ENCODE measurements around the gene CRYBG3.

CRYBG3 gene

DNA sequence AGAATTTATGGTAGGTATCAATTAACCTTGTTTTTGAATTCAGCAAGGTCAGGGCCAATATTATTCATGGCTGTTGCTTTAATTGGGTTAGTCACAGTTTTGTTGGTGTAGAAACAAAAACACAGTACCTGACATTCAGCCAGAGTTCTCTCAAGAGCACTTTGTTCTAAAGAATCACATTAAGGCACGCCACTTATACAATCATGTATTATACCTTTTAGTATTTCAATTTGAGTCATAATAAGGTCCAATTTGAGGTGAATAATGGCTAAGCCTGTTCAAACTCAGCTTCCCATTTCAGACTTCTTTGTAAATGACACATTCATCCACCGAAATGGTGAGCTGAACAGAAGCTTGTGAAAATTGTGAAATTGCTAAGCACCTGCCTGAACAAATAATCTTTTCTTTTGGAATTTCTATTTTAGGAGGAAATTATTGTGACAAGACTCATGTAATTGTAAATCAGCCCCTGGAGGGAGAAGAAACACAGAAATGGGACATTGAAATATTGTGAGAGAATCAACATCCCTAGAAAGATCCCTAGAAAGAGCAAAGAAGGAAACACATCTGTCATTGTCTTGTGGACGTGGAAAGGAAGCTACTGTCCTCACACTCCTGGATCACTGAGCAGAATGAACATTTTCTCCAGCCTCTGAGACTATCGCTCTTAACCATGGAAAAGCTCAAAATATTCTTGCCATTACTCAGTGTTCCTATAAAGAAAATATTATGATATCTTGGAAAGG, 121.2 kb downstream of the CRYBG3 start:
- Histone ChIP-seq H2AK5ac (ENCODE audit: low read length) (no peak overlapping the region), H3K79me2 (ENCODE audit: control insufficient read depth, insufficient read depth, low read length, poor library complexity) (no peaks in the 10 kb centered on the region), H3K14ac (ENCODE audit: low read length) (no peak overlapping the region), H2AFZ (ENCODE audit: insufficient read depth, low read length, poor library complexity) (no peak overlapping the region), H3K4me3 (ENCODE audit: low read depth, low read length) (no peak overlapping the region), H4K91ac (ENCODE audit: low read depth, low read length) (no peak overlapping the region), H3K27me3 (ENCODE audit: insufficient read depth, low read length) (no peaks in the 10 kb centered on the region), H3K27ac (ENCODE audit: low read depth, low read length) (no peak overlapping the region), H3K36me3 (ENCODE audit: control insufficient read depth in 1 of 2, insufficient read depth in 2 of 2, low read length in 2 of 2) (no peaks in the 10 kb centered on the region), H2BK5ac (ENCODE audit: low read depth, low read length, poor library complexity) (no peak overlapping the region), H2BK120ac (ENCODE audit: insufficient read depth, low read length, poor library complexity) (no peak overlapping the region), H3K9ac (ENCODE audit: low read length) (no peak overlapping the region), H3K18ac (ENCODE audit: low read length) (no peak overlapping the region), H3K23ac (ENCODE audit: low read length) (no peak overlapping the region), H3K9me3 (ENCODE audit: insufficient read depth, low read depth, low read length) (no peaks in the 10 kb centered on the region), H3K4me2 (ENCODE audit: low read length) (no peak overlapping the region), H4K12ac (ENCODE audit: low read depth, low read length) (no peak overlapping the region), H2BK12ac (ENCODE audit: low read length) (no peak overlapping the region), H3K4ac (ENCODE audit: low read depth, low read length) (no peak overlapping the region), H4K8ac (ENCODE audit: low read depth, low read length) (no peak overlapping the region), H3K79me1 (ENCODE audit: low read length) (no peaks in the 10 kb centered on the region), H3K4me1 (ENCODE audit: control insufficient read depth in 1 of 2, insufficient read depth in 2 of 2, low read length in 2 of 2) (no peaks in the 10 kb centered on the region)
- DNase-seq = no peak
- no CpG with 5 or more reads among the region's 4 CpGs for WGBS (ENCODE audit: extremely low coverage, insufficient coverage, insufficient read length)

DNA sequence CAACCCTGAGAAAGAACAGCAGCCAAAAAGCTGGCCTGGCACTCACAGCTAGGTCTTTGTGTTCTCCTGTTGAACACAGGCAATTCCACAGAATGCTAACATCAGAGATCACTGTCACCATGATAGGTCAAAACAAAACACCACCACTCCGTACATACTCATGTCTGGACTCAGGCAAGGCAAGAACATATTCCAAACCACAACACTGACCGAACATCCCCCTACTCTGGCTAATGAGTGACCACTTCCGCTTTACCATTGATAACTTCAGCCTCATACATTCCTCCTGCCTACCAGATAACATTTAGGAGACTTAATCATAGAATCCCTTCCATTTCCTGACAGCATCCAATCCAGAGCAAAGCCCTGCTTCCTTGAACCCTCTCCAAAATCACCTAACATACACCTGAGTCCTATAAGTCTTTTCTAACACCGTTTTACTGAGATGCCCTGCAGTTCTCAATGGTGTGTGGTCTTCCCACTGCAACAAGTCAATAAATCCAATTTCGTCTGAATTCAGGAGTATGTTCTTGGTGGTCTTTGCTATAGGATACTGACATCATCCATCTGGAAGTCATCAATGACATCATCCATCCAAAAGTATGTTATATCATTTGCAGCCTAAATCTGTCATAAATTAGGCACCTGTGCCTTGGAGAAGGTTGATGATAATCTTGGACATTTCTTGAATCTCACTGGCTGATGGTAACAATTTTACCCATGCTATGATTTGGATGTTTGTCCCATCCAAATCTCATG, 126.7 kb downstream of the CRYBG3 start:
- Histone ChIP-seq H3K4me1 (ENCODE audit: control insufficient read depth in 1 of 2, insufficient read depth in 2 of 2, low read length in 2 of 2) (peaks cover 2 to 3% of the 10 kb centered on the region in 2 experiments), H3K14ac (ENCODE audit: low read length) (no peak overlapping the region), H2BK5ac (ENCODE audit: low read depth, low read length, poor library complexity) (no peak overlapping the region), H4K8ac (ENCODE audit: low read depth, low read length) (no peak overlapping the region), H3K23ac (ENCODE audit: low read length) (no peak overlapping the region), H2AK5ac (ENCODE audit: low read length) (no peak overlapping the region), H2BK12ac (ENCODE audit: low read length) (no peak overlapping the region), H3K36me3 (ENCODE audit: control insufficient read depth in 1 of 2, insufficient read depth in 2 of 2, low read length in 2 of 2) (peaks cover 3 to 15% of the 10 kb centered on the region in 2 experiments), H3K9ac (ENCODE audit: low read length) (no peak overlapping the region), H3K79me1 (ENCODE audit: low read length) (peaks cover 2% of the 10 kb centered on the region), H3K27me3 (ENCODE audit: insufficient read depth, low read length) (no peaks in the 10 kb centered on the region), H4K12ac (ENCODE audit: low read depth, low read length) (no peak overlapping the region), H2BK120ac (ENCODE audit: insufficient read depth, low read length, poor library complexity) (no peak overlapping the region), H3K18ac (ENCODE audit: low read length) (no peak overlapping the region), H3K9me3 (ENCODE audit: insufficient read depth, low read depth, low read length) (no peaks in the 10 kb centered on the region), H3K27ac (ENCODE audit: low read depth, low read length) (no peak overlapping the region), H2AFZ (ENCODE audit: insufficient read depth, low read length, poor library complexity) (no peak overlapping the region), H3K4ac (ENCODE audit: low read depth, low read length) (no peak overlapping the region), H3K79me2 (ENCODE audit: control insufficient read depth, insufficient read depth, low read length, poor library complexity) (no peaks in the 10 kb centered on the region), H3K4me2 (ENCODE audit: low read length) (no peak overlapping the region), H4K91ac (ENCODE audit: low read depth, low read length) (no peak overlapping the region), H3K4me3 (ENCODE audit: low read depth, low read length) (no peak overlapping the region)
- WGBS (ENCODE audit: extremely low coverage, insufficient coverage, insufficient read length) = no CpG with 5 or more reads among the region's 5 CpGs
- DNase-seq = no peak

DNA sequence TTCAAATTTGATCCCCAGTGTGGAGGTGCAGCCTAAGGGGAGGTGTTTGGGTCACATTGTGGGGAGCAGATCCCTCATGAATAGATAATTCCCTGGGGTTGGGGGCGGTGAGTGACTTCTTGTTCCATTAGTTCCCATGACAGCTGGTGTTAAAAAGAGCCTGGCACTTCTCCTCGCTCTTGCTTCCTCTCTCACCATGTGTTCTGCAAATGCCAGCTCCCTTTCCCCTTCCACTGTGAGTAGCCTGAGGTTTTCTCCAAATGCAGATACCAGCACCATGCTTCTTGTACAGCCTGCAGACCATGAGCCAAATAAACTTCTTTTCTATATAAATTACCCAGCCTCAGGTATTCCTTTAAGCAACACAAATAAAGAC, 127.3 kb downstream of the CRYBG3 start:
- Histone ChIP-seq H3K4me3 (ENCODE audit: low read depth, low read length) (no peak overlapping the region), H3K27me3 (ENCODE audit: insufficient read depth, low read length) (no peaks in the 10 kb centered on the region), H3K9ac (ENCODE audit: low read length) (no peak overlapping the region), H3K79me2 (ENCODE audit: control insufficient read depth, insufficient read depth, low read length, poor library complexity) (no peaks in the 10 kb centered on the region), H3K9me3 (ENCODE audit: insufficient read depth, low read depth, low read length) (no peaks in the 10 kb centered on the region), H3K4me1 (ENCODE audit: control insufficient read depth in 1 of 2, insufficient read depth in 2 of 2, low read length in 2 of 2) (peaks cover 2 to 3% of the 10 kb centered on the region in 2 experiments), H2BK12ac (ENCODE audit: low read length) (no peak overlapping the region), H2BK120ac (ENCODE audit: insufficient read depth, low read length, poor library complexity) (no peak overlapping the region), H2BK5ac (ENCODE audit: low read depth, low read length, poor library complexity) (no peak overlapping the region), H3K27ac (ENCODE audit: low read depth, low read length) (no peak overlapping the region), H4K12ac (ENCODE audit: low read depth, low read length) (no peak overlapping the region), H3K23ac (ENCODE audit: low read length) (no peak overlapping the region), H3K36me3 (ENCODE audit: control insufficient read depth in 1 of 2, insufficient read depth in 2 of 2, low read length in 2 of 2) (peaks cover 3 to 15% of the 10 kb centered on the region in 2 experiments), H4K91ac (ENCODE audit: low read depth, low read length) (no peak overlapping the region), H2AFZ (ENCODE audit: insufficient read depth, low read length, poor library complexity) (no peak overlapping the region), H4K8ac (ENCODE audit: low read depth, low read length) (no peak overlapping the region), H3K14ac (ENCODE audit: low read length) (no peak overlapping the region), H3K4me2 (ENCODE audit: low read length) (no peak overlapping the region), H3K4ac (ENCODE audit: low read depth, low read length) (no peak overlapping the region), H3K18ac (ENCODE audit: low read length) (no peak overlapping the region), H3K79me1 (ENCODE audit: low read length) (peaks cover 2% of the 10 kb centered on the region), H2AK5ac (ENCODE audit: low read length) (no peak overlapping the region)
- DNase-seq = no peak
- WGBS (ENCODE audit: extremely low coverage, insufficient coverage, insufficient read length) = no CpG with 5 or more reads among the region's 2 CpGs

DNA sequence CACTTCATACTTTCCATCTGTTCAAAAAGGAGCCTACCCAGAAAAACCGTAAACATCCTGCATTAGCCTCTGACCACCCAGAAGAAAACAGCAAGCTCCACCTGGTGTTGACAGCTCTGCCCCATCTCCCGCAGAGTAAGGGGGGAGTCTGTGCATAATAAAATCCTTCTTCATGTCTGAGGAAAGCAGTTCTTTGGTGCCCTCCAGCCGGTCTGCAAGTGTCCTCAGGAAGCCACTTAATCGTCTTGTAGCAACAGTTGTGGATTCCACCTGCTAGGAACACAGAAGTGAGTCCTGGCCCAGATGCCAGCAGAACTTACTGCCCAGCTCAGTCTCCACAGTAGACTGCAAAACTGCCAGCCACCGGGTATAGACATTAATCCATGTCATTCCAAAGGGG, 127.9 kb downstream of the CRYBG3 start:
- no peaks in the 10 kb centered on the region for H3K79me2 ChIP-seq (ENCODE audit: control insufficient read depth, insufficient read depth, low read length, poor library complexity)
- no peak overlapping the region for H2BK5ac ChIP-seq (ENCODE audit: low read depth, low read length, poor library complexity)
- H4K91ac ChIP-seq (ENCODE audit: low read depth, low read length) = no peak overlapping the region
- no peak overlapping the region for H3K4me3 ChIP-seq (ENCODE audit: low read depth, low read length)
- H3K79me1 ChIP-seq (ENCODE audit: low read length) = peaks cover 2% of the 10 kb centered on the region
- H3K4me2 ChIP-seq (ENCODE audit: low read length) = no peak overlapping the region
- no peak overlapping the region for H4K12ac ChIP-seq (ENCODE audit: low read depth, low read length)
- no peaks in the 10 kb centered on the region for H3K27me3 ChIP-seq (ENCODE audit: insufficient read depth, low read length)
- no peak overlapping the region for H3K4ac ChIP-seq (ENCODE audit: low read depth, low read length)
- H2BK120ac ChIP-seq (ENCODE audit: insufficient read depth, low read length, poor library complexity) = no peak overlapping the region
- H3K14ac ChIP-seq (ENCODE audit: low read length) = no peak overlapping the region
- no peak overlapping the region for H3K9ac ChIP-seq (ENCODE audit: low read length)
- no peak overlapping the region for H4K8ac ChIP-seq (ENCODE audit: low read depth, low read length)
- no peak overlapping the region for H3K27ac ChIP-seq (ENCODE audit: low read depth, low read length)
- no peak overlapping the region for H2AFZ ChIP-seq (ENCODE audit: insufficient read depth, low read length, poor library complexity)
- H2BK12ac ChIP-seq (ENCODE audit: low read length) = no peak overlapping the region
- no CpG with 5 or more reads among the region's 5 CpGs for WGBS (ENCODE audit: extremely low coverage, insufficient coverage, insufficient read length)
- no peak overlapping the region for H3K18ac ChIP-seq (ENCODE audit: low read length)
- H2AK5ac ChIP-seq (ENCODE audit: low read length) = no peak overlapping the region
- H3K23ac ChIP-seq (ENCODE audit: low read length) = no peak overlapping the region
- DNase-seq = no peak
- no peaks in the 10 kb centered on the region for H3K9me3 ChIP-seq (ENCODE audit: insufficient read depth, low read depth, low read length)
- peaks cover 3 to 15% of the 10 kb centered on the region in 2 experiments for H3K36me3 ChIP-seq (ENCODE audit: control insufficient read depth in 1 of 2, insufficient read depth in 2 of 2, low read length in 2 of 2)
- peaks cover 2 to 3% of the 10 kb centered on the region in 2 experiments for H3K4me1 ChIP-seq (ENCODE audit: control insufficient read depth in 1 of 2, insufficient read depth in 2 of 2, low read length in 2 of 2)

Measured in trophoblast cell (in vitro differentiated cells and primary cell).